Calu3 (cell line): ENCODE results near the gene F12. TPM values are rescaled to one million over a fixed set of nuclear protein-coding genes. Genes with fewer than 3 reads are reported as not detected.
A peak's percentile ranks its signal among the peaks of the same experiment; 100 is the strongest.

Experiments used
- BruUV-seq: library from RNA; stranded (reverse); fragments of 400-500 nt; replicated peaks from 2 replicates; lab custom pipeline; 2021; lab: Mats Ljungman, UMichigan
- CTCF ChIA-PET: fragments of 300-600 bp; sonication (Branson Sonifier 250); formaldehyde crosslinking; loops from one replicate; lab custom pipeline; 2022; ENCODE audit warnings: antibody characterized with exemption; lab: Charles Lee
- DNase-seq: peaks from one replicate; pipeline ENCODE4 v3.0.0; 2022
- H3K27ac Mint-ChIP-seq: one replicate; pipeline ENCODE4 v1.8.0; 2022; ENCODE audit warnings: mixed read lengths; ENCODE audit not compliant: unreplicated experiment
- H3K27me3 Mint-ChIP-seq: one replicate; pipeline ENCODE4 v1.8.0; 2022; ENCODE audit warnings: mixed read lengths; ENCODE audit not compliant: unreplicated experiment
- H3K36me3 Mint-ChIP-seq: one replicate; pipeline ENCODE4 v1.8.0; 2022; ENCODE audit warnings: mild to moderate bottlenecking, moderate library complexity, mixed read lengths; ENCODE audit not compliant: insufficient read depth, unreplicated experiment
- H3K4me1 Mint-ChIP-seq: one replicate; pipeline ENCODE4 v1.8.0; 2022; ENCODE audit warnings: mild to moderate bottlenecking, low read depth, mixed read lengths; ENCODE audit not compliant: unreplicated experiment
- H3K4me3 Mint-ChIP-seq: one replicate; pipeline ENCODE4 v1.8.0; 2022; ENCODE audit warnings: mild to moderate bottlenecking, low read depth, moderate library complexity, mixed read lengths; ENCODE audit not compliant: unreplicated experiment
- H3K9me3 Mint-ChIP-seq: one replicate; pipeline ENCODE4 v1.8.0; 2022; ENCODE audit warnings: low read depth, mixed read lengths; ENCODE audit not compliant: unreplicated experiment
- CTCF ChIP-seq: fragments of 200-600 bp; IDR thresholded peaks from one replicate; pipeline ENCODE4 v1.8.0; 2022; ENCODE audit warnings: antibody characterized with exemption; ENCODE audit not compliant: unreplicated experiment
- intact Hi-C: fragments of 100-400 bp; cut with micrococcal nuclease; formaldehyde crosslinking; loops from one replicate; pipeline ENCODE4 v1.10.0; 2022; ENCODE audit not compliant: unreplicated experiment
- total RNA-seq: library from RNA; stranded (reverse); gene quantifications from 2 replicates; pipeline ENCODE4 v1.2.3, GENCODE V29; 2022

F12 gene
- total RNA-seq, 1 experiment from 2014 or later = 14.3 TPM

- Mint-ChIP-seq H3K27me3 (no peaks in the 10 kb centered on the region), H3K36me3 (peaks cover 20% of the 10 kb centered on the region), H3K27ac (no peak overlapping the region), H3K4me1 (peaks cover 45% of the 10 kb centered on the region), H3K9me3 (no peaks in the 10 kb centered on the region), H3K4me3 (no peak overlapping the region)
- BruUV-seq = no TSS peak
- DNase-seq = no peak
- CTCF ChIA-PET = interaction anchor here (0.6 kb wide), 1 partner anchor 775 kb away, joined by 3 read pairs; no protein-coding TSS in a partner anchor
- TF ChIP-seq CTCF = no peak
- intact Hi-C loops = no loop called here
These were observed 49.5 kb downstream of the F12 start for GRCh38 chr5:177359860-177360259.

GRCh38 chr5:177359451-177359851 is 49.9 kb downstream of the F12 start:
- H3K4me3 Mint-ChIP-seq = no peak overlapping the region
- H3K4me1 Mint-ChIP-seq = peaks cover 49% of the 10 kb centered on the region
- no peak for DNase-seq
- peaks cover 24% of the 10 kb centered on the region for H3K36me3 Mint-ChIP-seq
- no peak for TF ChIP-seq CTCF
- H3K27ac Mint-ChIP-seq = no peak overlapping the region
- no peaks in the 10 kb centered on the region for H3K27me3 Mint-ChIP-seq
- CTCF ChIA-PET = interaction anchor here (0.9 to 1.0 kb wide), 2 partner anchors 12 to 30 kb away, joined by 3 read pairs; no protein-coding TSS in a partner anchor
- BruUV-seq = no TSS peak
- peaks cover 4% of the 10 kb centered on the region for H3K9me3 Mint-ChIP-seq
- intact Hi-C loops = no loop called here

- H3K4me1 Mint-ChIP-seq = peaks cover 60% of the 10 kb centered on the region
- CTCF ChIA-PET = interaction anchor here (0.9 to 1.0 kb wide), 2 partner anchors 13 to 31 kb away, joined by 3 read pairs; no protein-coding TSS in a partner anchor
- peaks cover 26% of the 10 kb centered on the region for H3K36me3 Mint-ChIP-seq
- TF ChIP-seq CTCF = no peak
- BruUV-seq = no TSS peak
- H3K27ac Mint-ChIP-seq = peak overlapping the region; percentile 37
- intact Hi-C loops = no loop called here
- H3K4me3 Mint-ChIP-seq = peak overlapping the region; percentile 55
- peaks cover 5% of the 10 kb centered on the region for H3K9me3 Mint-ChIP-seq
- no peak for DNase-seq
- H3K27me3 Mint-ChIP-seq = no peaks in the 10 kb centered on the region
These were observed 51.0 kb downstream of the F12 start for GRCh38 chr5:177358370-177358819.

GRCh38 chr5:177357459-177358351 is 51.7 kb downstream of the F12 start, which contains the start of gene RGS14:
Gene RGS14, plus strand, starts transcription at chr5:177357924. Its CDS starts 101 bp downstream, at chr5:177358025.
- no TSS peak for BruUV-seq
- peak within 1 kb of the TSS; percentile 37 for H3K27ac Mint-ChIP-seq
- peak within 1 kb of the TSS; percentile 55 for H3K4me3 Mint-ChIP-seq

More at GRCh38 chr5:177357459-177358351, 51.7 kb downstream of the F12 start, which contains the start of gene RGS14:
- CTCF ChIA-PET = interaction anchor here (1.0 kb wide), 1 partner anchor 33 kb away, joined by 4 read pairs; no protein-coding TSS in a partner anchor
- intact Hi-C loops = no loop called here
- DNase-seq = no peak
- no peaks in the 10 kb centered on the region for H3K27me3 Mint-ChIP-seq
- peaks cover 20% of the 10 kb centered on the region for H3K36me3 Mint-ChIP-seq
- peaks cover 5% of the 10 kb centered on the region for H3K9me3 Mint-ChIP-seq
- no peak for TF ChIP-seq CTCF
- H3K4me1 Mint-ChIP-seq = peaks cover 61% of the 10 kb centered on the region
